GM18526 (cell line): ENCODE results near the gene KCTD5.

Experiments
- POLR2A ChIP-seq: IDR thresholded peaks from 3 replicates; pipeline ENCODE4 v1.6.1; 2011; ENCODE audit not compliant: insufficient read length; ENCODE audit errors: extremely low read depth

KCTD5 gene

DNA sequence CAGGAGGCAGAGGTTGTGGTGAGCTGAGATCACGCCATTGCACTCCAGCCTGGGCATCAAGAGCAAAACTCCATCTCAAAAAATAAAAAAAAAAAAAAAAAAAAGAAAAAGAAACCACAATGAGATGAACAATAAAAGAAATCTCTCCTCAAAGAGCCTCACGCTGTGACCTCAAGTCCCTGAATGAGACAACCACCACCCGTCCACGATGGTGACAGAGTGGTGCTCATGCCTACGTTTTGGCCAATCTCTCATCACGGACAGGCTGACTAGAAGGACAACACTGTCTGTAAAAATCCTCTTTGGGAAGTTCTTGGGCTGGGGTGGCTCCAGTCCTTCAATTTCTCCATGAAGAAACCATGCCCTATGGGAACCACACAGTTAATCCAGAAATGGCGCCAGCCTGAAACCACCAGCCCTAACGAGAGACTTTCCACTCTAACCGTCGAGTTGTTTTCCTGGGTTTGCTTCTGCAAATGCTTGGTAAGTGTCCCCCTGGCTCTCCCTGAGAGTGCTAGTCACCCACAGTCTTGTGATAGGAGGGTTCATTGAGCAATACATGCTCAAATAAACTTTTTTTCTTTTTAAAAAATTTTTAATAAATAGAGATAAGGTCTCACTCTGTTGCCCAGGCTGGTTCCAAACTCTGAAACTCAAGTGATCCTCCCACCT lies 52.7 kb downstream of the KCTD5 start:
- TF ChIP-seq POLR2A, result no peak

DNA sequence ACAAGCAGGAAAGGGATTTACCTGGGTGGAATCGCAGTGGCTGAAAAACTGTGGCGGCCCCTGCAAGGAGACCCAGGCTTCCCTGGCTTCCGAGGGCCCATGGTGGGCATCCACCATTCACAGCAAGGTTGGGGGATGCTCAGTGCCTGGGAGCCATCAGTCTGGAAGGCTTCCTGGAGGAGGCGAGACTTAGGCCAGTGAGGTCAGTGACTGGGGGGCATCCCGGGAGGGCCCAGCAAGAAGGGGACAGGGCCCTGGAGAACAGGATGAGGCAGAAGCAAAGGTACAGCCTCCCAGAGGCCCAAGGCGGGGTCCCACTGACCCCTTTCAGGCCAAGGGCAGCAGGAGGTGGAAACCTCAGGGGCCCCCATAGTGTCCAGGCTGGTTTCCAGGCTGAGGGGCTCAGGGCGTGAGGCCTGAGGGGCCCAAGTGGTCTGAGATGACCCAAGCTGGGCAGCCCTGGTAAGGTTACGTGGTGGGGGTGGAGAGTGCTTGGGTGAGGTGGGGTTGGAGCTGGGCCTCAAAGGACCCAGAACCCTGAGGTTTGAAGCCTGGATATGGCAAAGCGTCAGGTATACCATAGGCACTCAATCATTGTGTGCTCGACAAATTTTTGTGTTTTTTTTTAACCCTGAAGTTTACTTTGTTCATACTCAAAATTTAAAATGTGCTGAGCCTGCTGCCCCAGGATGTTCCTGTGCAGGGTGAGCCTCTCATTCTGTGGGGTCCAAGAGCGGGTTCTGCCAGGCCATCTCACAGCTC lies 54.3 kb downstream of the KCTD5 start:
- TF ChIP-seq POLR2A, result no peak

DNA sequence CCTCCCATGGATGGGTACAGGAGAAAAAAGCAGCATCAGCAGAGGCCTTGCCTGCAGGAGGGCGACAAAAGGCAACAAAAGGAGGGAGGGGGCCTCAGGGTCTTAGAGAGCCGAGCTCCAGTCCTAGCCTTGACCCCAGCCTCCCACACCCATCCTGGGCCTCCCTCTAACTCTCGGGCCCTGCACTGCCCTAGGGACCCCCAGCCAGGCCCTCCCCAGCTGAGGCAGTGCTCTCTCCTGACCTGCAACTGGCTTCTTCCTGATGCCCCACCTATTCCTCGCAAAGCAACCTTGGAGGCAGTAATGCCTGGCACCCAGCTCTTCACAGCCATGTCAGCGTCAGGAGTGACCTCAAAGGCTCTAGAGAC lies 54.9 kb downstream of the KCTD5 start:
- no peak for TF ChIP-seq POLR2A

GRCh38 chr16:2737895-2738418 lies 55.6 kb downstream of the KCTD5 start:
- no peak for TF ChIP-seq POLR2A

DNA sequence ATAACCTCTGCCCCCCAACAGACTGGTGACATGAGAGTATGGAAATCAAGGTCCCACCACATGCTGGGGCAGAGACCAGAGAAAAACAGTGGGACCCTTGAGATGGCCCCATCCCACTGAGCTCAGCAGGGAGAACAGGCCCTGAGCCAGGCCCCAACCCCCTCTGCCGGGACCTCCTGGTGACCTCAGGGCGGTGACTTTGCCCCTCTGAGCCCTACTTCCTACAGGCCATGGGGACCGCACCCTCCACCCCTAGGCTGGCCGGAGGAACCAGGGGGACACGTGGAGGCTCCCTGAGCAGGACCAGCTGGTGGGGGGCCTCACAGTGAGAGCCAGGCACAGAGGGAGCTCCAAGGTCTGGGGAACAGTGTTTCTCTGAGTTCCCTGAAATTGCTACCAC lies 56.3 kb downstream of the KCTD5 start:
- TF ChIP-seq POLR2A, result no peak

DNA sequence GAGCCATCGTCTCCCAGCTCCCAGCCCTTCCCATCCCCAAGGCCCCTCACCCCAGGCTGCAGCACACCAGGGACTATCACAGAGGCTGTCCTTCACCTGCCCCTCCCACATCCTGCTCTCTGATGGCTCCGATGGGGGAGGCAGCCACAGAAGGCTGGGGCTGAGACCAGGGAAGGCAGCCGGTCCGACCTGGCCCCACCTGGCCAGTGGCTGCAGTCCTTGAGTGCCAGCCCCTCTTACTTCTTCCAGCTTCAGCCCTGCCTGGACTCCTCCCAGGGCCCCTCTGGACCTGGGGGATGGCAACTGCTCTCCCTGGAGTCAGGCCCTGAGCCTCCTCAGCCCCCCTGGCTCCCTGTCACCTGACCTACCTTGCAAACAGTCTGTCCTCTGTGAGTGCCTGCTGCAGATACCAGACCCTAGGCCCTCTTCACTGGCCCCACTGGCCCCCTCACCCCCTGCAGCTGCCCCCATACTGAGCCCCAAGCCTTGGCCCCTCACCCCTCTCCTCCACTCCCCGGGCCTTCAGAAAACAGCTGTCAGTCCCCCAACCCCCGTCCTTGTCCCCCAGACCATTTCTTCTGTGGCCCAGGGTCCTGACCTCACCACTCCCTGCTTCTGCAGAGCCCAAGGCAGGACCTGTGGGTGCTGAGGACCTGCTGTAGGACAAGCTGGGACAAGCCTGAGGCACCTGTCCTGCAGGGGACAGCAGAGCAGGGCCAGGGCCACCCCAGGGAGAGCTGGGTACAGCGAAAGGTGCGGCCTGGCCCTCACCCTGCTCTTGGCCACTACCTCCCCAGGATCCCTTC lies 57.5 kb downstream of the KCTD5 start:
- TF ChIP-seq POLR2A, result no peak

DNA sequence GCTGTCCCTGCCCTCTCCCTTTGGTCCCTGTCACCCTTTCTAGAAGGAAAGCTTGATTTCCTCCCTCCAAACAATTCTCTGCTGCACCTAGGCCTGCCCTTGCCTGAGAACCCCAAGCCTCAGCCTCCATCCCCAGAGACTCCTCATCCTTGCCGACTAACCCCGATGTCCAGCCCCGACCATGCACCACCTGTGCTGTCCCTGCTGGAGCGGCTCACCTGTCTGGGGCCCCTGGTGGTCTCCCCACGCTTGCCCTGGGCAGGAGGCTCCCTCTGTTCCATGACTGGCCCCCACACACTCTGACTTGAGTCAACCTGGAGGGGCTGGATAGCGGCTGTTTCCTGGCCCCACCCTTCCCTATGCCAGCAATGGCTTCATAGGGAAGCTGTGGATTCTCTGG lies 58.2 kb downstream of the KCTD5 start:
- no peak for TF ChIP-seq POLR2A

DNA sequence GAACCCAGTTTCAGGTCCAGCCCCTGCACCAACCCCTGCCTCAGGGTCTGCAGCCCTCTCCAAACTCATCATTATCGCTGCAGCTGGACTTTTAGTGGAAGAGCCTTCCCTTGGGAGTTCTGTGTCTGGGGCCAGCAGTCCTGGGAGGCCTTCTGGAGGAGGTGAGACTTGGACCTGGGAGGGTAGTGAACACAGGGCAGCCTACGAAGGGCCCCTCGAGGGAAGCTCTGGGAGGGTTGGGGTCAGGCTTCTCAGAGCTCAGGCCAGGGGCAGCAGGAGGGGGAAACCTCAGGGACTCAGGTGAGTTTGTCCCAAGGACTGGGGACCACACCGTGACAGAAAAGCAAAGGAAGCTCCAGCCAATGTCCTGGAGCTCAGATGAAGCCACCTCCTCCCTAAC lies 58.8 kb downstream of the KCTD5 start:
- no peak for TF ChIP-seq POLR2A

- no peak for TF ChIP-seq POLR2A
Observed at GRCh38 chr16:2742323-2743006, 60.1 kb downstream of the KCTD5 start.

DNA sequence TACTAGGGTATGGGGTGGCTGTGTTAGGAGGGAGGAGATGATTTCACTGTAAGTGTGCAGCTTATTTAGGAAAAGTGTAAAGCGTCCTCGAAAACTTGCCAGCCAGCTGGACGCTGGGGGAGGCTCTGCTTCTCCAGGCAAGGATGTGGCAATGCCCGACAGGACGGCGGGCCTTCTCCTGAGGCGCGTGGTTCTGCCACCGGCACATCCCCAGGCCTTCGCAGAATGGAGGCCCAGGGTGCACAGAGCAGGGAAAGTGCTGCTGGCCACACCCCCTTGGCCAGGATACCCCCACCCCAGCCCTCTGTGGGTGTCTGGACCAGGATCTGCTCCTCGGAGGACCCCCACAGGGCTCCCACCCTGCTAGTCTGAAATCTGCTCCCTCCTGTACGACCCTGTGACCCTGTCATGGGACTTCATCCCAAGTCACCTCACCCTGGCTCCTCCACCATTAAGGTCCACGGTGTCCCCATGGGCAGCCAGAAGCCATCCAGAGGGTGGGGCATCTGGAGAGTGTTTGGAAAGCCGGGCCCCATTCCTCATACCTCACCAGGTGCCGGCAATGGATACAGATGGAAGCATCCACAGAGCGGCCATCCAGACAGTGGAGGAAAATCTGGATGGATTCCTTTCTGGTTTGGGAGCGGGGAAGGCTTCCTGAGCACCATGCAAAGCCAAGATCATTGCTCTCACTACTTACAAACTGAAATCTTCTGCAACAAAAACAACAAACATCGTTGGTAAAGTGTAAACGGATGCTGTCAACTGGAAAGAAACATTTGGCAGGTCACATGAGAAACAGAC lies 60.9 kb downstream of the KCTD5 start:
- TF ChIP-seq POLR2A, result no peak

GRCh38 chr16:2744711-2745110 lies 62.4 kb downstream of the KCTD5 start:
- no peak for TF ChIP-seq POLR2A

DNA sequence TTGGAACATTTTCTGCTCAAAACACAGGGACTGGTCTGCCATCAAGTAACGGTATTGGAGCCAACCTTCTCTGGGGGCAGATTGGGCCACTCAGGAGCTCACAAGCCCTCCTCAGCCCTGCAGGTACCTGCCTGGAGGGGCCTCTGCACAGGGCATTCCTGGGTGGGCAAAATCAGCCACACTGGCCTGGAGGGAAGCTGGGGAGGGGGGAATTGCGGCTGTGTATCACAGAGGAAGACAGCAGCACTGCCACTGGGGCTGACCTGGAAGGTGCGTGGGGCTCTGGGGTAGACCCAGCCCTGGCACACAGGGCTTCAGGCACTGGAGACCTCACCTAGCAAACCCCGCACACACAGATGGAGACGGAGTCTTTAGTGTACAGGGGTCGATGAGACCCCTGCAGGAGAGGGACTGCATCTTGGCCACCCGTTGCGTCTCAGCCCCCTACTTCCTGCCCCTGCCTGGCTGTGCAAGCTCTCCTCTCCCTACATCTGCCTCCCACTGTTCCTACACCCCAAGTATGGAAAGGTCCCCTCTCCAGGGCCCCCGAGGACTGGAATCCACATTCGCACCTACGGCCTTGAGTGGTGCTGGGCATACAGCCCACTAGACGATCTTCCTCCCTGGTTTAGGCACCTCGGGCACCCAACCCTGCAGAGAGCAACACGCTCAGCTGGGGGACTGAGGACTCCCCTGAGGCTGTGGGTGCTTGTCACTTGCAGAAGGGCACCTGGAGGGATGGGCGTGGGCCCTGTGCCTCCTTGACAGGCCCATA lies 63.0 kb downstream of the KCTD5 start:
- no peak for TF ChIP-seq POLR2A

DNA sequence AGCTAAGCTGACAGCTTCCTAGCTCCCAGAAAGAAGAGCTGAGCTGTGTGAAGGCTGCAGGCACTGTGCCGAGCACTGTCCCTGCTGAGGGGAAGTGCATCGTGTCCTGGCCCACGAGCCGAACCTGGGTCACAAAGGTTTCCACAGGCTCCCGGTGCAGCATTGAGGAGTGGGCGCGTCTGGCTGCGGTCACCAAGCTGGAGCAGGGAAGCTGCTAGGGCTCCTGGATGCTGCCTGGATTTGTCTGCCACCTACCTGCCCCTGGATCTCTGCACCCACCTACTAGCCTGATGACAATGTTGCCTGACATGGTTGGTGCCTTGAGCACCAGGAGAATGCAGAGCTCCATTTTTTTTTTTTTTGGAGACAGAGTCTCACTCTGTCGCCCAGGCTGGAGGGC lies 63.6 kb downstream of the KCTD5 start:
- TF ChIP-seq POLR2A, result no peak
